GM21360 (cell line): ENCODE results near the gene SLC12A6.

Experiments used
- ATAC-seq: cut with Tn5 transposase; IDR thresholded peaks from one replicate; pipeline ENCODE4 v1.9.1; 2021; ENCODE audit warnings: mild to moderate bottlenecking, moderate library complexity; ENCODE audit not compliant: unreplicated experiment

The SLC12A6 gene

GRCh38 chr15:34332553-34333120 is 4.9 kb downstream of the SLC12A6 start:
- no peak for ATAC-seq

- ATAC-seq, result no peak
Observed at GRCh38 chr15:34331809-34332208, 5.8 kb downstream of the SLC12A6 start.

GRCh38 chr15:34330279-34330678 is 7.3 kb downstream of the SLC12A6 start:
- ATAC-seq, result no peak

GRCh38 chr15:34329006-34329405 is 8.6 kb downstream of the SLC12A6 start:
- no peak for ATAC-seq

GRCh38 chr15:34327906-34328305 is 9.7 kb downstream of the SLC12A6 start:
- no peak for ATAC-seq

GRCh38 chr15:34325368-34325767 is 12.2 kb downstream of the SLC12A6 start:
- no peak for ATAC-seq

- ATAC-seq, result no peak
Observed at GRCh38 chr15:34324933-34325332, 12.6 kb downstream of the SLC12A6 start.

- no peak for ATAC-seq
Observed at GRCh38 chr15:34323217-34323616, 14.4 kb downstream of the SLC12A6 start.

GRCh38 chr15:34318277-34319079 is 19.1 kb downstream of the SLC12A6 start:
- peak; percentile 53 for ATAC-seq

- no peak for ATAC-seq
Observed at GRCh38 chr15:34314491-34315490, 22.8 kb downstream of the SLC12A6 start.

GRCh38 chr15:34311563-34311962 is 26.0 kb downstream of the SLC12A6 start:
- ATAC-seq, result no peak

GRCh38 chr15:34304613-34305012 is 33.0 kb downstream of the SLC12A6 start:
- no peak for ATAC-seq

- no peak for ATAC-seq
Observed at GRCh38 chr15:34301058-34301457, 36.5 kb downstream of the SLC12A6 start.

- no peak for ATAC-seq
Observed at GRCh38 chr15:34297059-34297458, 40.5 kb downstream of the SLC12A6 start.

GRCh38 chr15:34292621-34293020 is 45.0 kb downstream of the SLC12A6 start:
- no peak for ATAC-seq

- ATAC-seq, result no peak
Observed at GRCh38 chr15:34284937-34285336, 52.6 kb downstream of the SLC12A6 start.

GRCh38 chr15:34282384-34282783 is 55.2 kb downstream of the SLC12A6 start:
- no peak for ATAC-seq

- ATAC-seq, result no peak
Observed at GRCh38 chr15:34280193-34280592, 57.4 kb downstream of the SLC12A6 start.

GRCh38 chr15:34279368-34279767 is 58.2 kb downstream of the SLC12A6 start:
- ATAC-seq, result no peak

- ATAC-seq, result no peak
Observed at GRCh38 chr15:34275721-34276120, 61.9 kb downstream of the SLC12A6 start.

- no peak for ATAC-seq
Observed at GRCh38 chr15:34275154-34275553, 62.4 kb downstream of the SLC12A6 start.
